Activated CD4-positive, alpha-beta T cell treated with anti-CD3 and anti-CD28 coated beads for 1 hour (primary cell): ENCODE data around the gene URB2.
"Not testable (repeated sequence)": the region's sequence is repeated elsewhere in the genome, so short reads cannot be mapped to it uniquely, and the experiment has no call there.

Experiments used
- DNase-seq: peaks from one replicate; pipeline ENCODE4 v3.0.0-alpha.2; 2020

URB2 gene

GRCh38 chr1:229625915-229626831 lies at the start of gene URB2, which contains the start of gene TAF5L:
Gene URB2, plus strand, starts transcription at chr1:229626247. Its CDS starts 1,387 bp downstream, at chr1:229627634.
Gene TAF5L, minus strand, starts transcription at chr1:229626122. Its CDS starts 11,640 bp downstream, at chr1:229614482.
- peak; percentile 77 for DNase-seq

GRCh38 chr1:229578168-229579058 lies 47.6 kb upstream of the URB2 start:
- no peak for DNase-seq

- no peak for DNase-seq
Observed at GRCh38 chr1:229579059-229579673, 46.9 kb upstream of the URB2 start.

GRCh38 chr1:229581485-229581884 lies 44.6 kb upstream of the URB2 start:
- DNase-seq = no peak

- no peak for DNase-seq
Observed at GRCh38 chr1:229582011-229582694, 43.9 kb upstream of the URB2 start.

- DNase-seq = no peak
Observed at GRCh38 chr1:229582715-229583114, 43.3 kb upstream of the URB2 start.

- no peak for DNase-seq
Observed at GRCh38 chr1:229585338-229585737, 40.7 kb upstream of the URB2 start.

- no peak for DNase-seq
Observed at GRCh38 chr1:229590119-229590518, 35.9 kb upstream of the URB2 start.

GRCh38 chr1:229593800-229594199 lies 32.2 kb upstream of the URB2 start:
- DNase-seq = no peak

- no peak for DNase-seq
Observed at GRCh38 chr1:229594227-229595008, 31.6 kb upstream of the URB2 start.

- DNase-seq = not testable (repeated sequence)
Observed at GRCh38 chr1:229595876-229596275, 30.2 kb upstream of the URB2 start.

- DNase-seq = no peak
Observed at GRCh38 chr1:229596925-229597699, 28.9 kb upstream of the URB2 start.

- no peak for DNase-seq
Observed at GRCh38 chr1:229597877-229598276, 28.2 kb upstream of the URB2 start.

GRCh38 chr1:229599218-229599954 lies 26.7 kb upstream of the URB2 start:
- DNase-seq = no peak

GRCh38 chr1:229600229-229600628 lies 25.8 kb upstream of the URB2 start:
- no peak for DNase-seq

- no peak for DNase-seq
Observed at GRCh38 chr1:229603371-229604005, 22.6 kb upstream of the URB2 start.

- DNase-seq = no peak
Observed at GRCh38 chr1:229607370-229607769, 18.7 kb upstream of the URB2 start.

GRCh38 chr1:229608590-229608989 lies 17.5 kb upstream of the URB2 start:
- no peak for DNase-seq

GRCh38 chr1:229613938-229614337 lies 12.1 kb upstream of the URB2 start:
- DNase-seq = no peak

GRCh38 chr1:229614701-229615100 lies 11.3 kb upstream of the URB2 start:
- DNase-seq = no peak
